ENCODE data around the gene B9D2. TPM values are rescaled to one million over a fixed set of nuclear protein-coding genes. Genes with fewer than 3 reads are reported as not detected.

B9D2 gene
- total RNA-seq, 1 experiment from 2014 or later: 10.8 TPM

DNA sequence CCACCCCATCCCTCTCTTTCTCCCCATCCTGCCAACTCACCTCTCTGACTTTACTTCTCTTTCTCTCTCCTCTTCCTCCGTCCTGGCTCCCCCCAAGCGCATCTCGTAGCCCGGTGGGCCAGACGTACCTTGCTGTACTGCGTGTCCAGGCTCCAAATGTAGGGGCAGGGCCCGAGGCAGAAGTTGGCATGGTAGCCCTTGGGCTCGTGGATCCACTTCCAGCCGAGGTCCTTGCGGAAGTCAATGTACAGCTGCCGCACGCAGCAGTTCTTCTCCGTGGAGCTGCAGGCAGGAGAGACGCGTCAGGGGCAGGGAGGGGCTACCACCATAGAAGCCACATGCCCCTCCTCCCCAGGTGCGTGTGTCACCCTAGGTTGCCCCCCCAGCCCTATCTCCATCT lies 31.9 kb downstream of the B9D2 start:
- BruUV-seq (replicated peaks): no TSS peak
- H3F3A ChIP-seq (ENCODE audit: insufficient read depth, low read depth): peaks cover 8% of the 10 kb centered on the region; the same call in 1 of the 2 replicates
- peaks cover 12% of the 10 kb centered on the region for H3K4me1 ChIP-seq (replicated peaks; ENCODE audit: insufficient read depth)
- H4K20me1 ChIP-seq (ENCODE audit: insufficient read depth): no peaks in the 10 kb centered on the region
- intact Hi-C loops (cut with micrococcal nuclease; ENCODE audit: unreplicated experiment): no loop called here
- H3K27me3 ChIP-seq (ENCODE audit: insufficient read depth, low read depth): no peaks in the 10 kb centered on the region
- CTCF ChIA-PET: interaction anchor here (0.7 kb wide), 1 partner anchor 54 kb away, joined by 3 read pairs; no protein-coding TSS in a partner anchor
- no peaks in the 10 kb centered on the region for H3K36me3 ChIP-seq (ENCODE audit: low read depth)
- no peak overlapping the region for H3K4me3 ChIP-seq
- DNase-seq: no peak
- H3K4me2 ChIP-seq: no peak overlapping the region
- H3K9me2 ChIP-seq (ENCODE audit: insufficient read depth): no peaks in the 10 kb centered on the region
- no peak for TF ChIP-seq EZH2 (IDR thresholded peaks at IDR 0.05; ENCODE audit: low read depth)
- TF ChIP-seq, protein P1, sequence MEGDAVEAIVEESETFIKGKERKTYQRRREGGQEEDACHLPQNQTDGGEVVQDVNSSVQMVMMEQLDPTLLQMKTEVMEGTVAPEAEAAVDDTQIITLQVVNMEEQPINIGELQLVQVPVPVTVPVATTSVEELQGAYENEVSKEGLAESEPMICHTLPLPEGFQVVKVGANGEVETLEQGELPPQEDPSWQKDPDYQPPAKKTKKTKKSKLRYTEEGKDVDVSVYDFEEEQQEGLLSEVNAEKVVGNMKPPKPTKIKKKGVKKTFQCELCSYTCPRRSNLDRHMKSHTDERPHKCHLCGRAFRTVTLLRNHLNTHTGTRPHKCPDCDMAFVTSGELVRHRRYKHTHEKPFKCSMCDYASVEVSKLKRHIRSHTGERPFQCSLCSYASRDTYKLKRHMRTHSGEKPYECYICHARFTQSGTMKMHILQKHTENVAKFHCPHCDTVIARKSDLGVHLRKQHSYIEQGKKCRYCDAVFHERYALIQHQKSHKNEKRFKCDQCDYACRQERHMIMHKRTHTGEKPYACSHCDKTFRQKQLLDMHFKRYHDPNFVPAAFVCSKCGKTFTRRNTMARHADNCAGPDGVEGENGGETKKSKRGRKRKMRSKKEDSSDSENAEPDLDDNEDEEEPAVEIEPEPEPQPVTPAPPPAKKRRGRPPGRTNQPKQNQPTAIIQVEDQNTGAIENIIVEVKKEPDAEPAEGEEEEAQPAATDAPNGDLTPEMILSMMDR (conservative IDR thresholded peaks at IDR 0.05): no peak
- H2AFZ ChIP-seq: no peak overlapping the region
- no peak overlapping the region for H3K27ac ChIP-seq
- H3K79me2 ChIP-seq (ENCODE audit: low read depth): no peaks in the 10 kb centered on the region
- POLR2A ChIA-PET (ENCODE audit: unreplicated experiment): interaction anchor here (0.6 kb wide), 1 partner anchor 55 kb away, joined by 8 read pairs; no protein-coding TSS in a partner anchor
- H3K9me3 ChIP-seq (ENCODE audit: insufficient read depth, low read depth): no peaks in the 10 kb centered on the region

DNA sequence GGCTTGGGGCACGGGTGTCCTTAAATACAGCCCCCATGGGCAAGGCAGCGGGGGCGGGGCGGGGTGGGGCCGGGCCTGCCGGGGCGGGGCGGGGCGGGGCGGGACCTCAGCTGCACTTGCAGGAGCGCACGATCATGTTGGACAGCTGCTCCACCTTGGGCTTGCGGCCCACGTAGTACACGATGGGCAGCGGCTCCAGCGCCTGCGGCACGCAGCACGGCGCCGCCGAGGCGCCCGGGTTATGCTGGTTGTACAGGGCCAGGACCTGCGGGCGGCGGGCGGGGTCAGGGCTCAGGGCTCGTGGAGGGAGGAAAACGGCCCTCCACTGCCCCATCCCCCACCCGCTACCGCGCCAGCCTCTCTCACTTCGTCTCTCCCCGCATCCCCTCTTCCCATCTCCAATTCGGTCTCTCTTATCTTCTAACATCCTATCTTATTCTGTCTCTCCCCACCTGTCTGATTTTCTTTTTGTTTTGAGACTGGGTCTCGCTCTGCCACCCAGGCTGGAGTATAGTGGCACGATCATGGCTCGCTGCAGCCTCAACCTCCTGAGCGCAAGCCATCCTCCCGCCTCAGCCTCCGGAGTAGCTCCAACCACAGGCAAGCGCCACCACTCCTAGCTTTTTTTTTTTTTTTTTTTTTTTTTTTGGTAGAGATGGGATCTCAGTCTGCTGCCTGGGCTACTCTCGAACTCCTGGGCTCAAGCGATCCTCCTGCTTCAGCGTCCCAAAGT lies 32.8 kb downstream of the B9D2 start:
- CTCF ChIA-PET: interaction anchor here (0.6 kb wide), 3 partner anchors 9 to 263 kb away, joined by 3 to 5 read pairs (median 4); no protein-coding TSS in a partner anchor
- no peaks in the 10 kb centered on the region for H3K27me3 ChIP-seq (ENCODE audit: insufficient read depth, low read depth)

DNA sequence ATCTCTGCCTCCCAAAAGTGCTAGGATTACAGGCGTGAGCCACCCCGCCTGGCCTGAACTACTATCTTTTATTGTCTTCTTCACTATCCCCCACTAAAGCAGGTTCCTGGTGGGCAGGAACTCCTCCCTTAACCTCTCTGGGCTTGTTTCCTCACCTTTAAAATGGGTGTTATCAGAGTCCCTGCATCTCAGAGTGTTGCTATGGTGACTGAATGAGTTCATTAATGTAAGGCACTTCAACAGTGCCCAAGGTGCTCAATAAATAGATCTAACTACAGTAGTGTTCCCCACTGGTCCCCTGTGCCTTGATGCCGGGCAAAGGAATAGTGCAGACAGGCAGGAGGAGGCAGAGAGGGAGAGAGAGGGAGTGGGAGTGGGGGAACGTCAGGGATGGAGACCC lies 33.5 kb downstream of the B9D2 start:
- Histone ChIP-seq H3F3A (ENCODE audit: insufficient read depth, low read depth) (peaks cover 8% of the 10 kb centered on the region; the same call in 1 of the 2 replicates), H3K36me3 (ENCODE audit: low read depth) (no peaks in the 10 kb centered on the region), H3K9me2 (ENCODE audit: insufficient read depth) (no peaks in the 10 kb centered on the region), H2AFZ (no peak overlapping the region), H3K27me3 (ENCODE audit: insufficient read depth, low read depth) (no peaks in the 10 kb centered on the region), H3K27ac (no peak overlapping the region), H3K4me1 (replicated peaks; ENCODE audit: insufficient read depth) (peaks cover 16% of the 10 kb centered on the region), H3K4me3 (no peak overlapping the region), H4K20me1 (ENCODE audit: insufficient read depth) (no peaks in the 10 kb centered on the region), H3K79me2 (ENCODE audit: low read depth) (no peaks in the 10 kb centered on the region), H3K9me3 (ENCODE audit: insufficient read depth, low read depth) (no peaks in the 10 kb centered on the region), H3K4me2 (no peak overlapping the region)
- CTCF ChIA-PET: no interaction called here
- POLR2A ChIA-PET (ENCODE audit: unreplicated experiment): interaction anchor here (0.7 kb wide), 1 partner anchor 110 kb away, joined by 25 read pairs; no protein-coding TSS in a partner anchor
- intact Hi-C loops (cut with micrococcal nuclease; ENCODE audit: unreplicated experiment): no loop called here
- BruUV-seq (replicated peaks): no TSS peak
- TF ChIP-seq EZH2 (IDR thresholded peaks at IDR 0.05; ENCODE audit: low read depth): no peak
- TF ChIP-seq, protein P1 (conservative IDR thresholded peaks at IDR 0.05): no peak
- DNase-seq: no peak

More for the DNA sequence above, 32.8 kb downstream of the B9D2 start:
- DNase-seq: no peak
- no peak overlapping the region for H3K27ac ChIP-seq
- H3F3A ChIP-seq (ENCODE audit: insufficient read depth, low read depth): peaks cover 8% of the 10 kb centered on the region; the same call in 1 of the 2 replicates
- H4K20me1 ChIP-seq (ENCODE audit: insufficient read depth): no peaks in the 10 kb centered on the region
- H3K36me3 ChIP-seq (ENCODE audit: low read depth): no peaks in the 10 kb centered on the region
- no peaks in the 10 kb centered on the region for H3K9me2 ChIP-seq (ENCODE audit: insufficient read depth)
- H3K4me2 ChIP-seq: no peak overlapping the region
- no peaks in the 10 kb centered on the region for H3K79me2 ChIP-seq (ENCODE audit: low read depth)
- no TSS peak for BruUV-seq (replicated peaks)
- peaks cover 16% of the 10 kb centered on the region for H3K4me1 ChIP-seq (replicated peaks; ENCODE audit: insufficient read depth)
- H3K4me3 ChIP-seq: no peak overlapping the region
- intact Hi-C loops (cut with micrococcal nuclease; ENCODE audit: unreplicated experiment): no loop called here
- TF ChIP-seq, protein P1 (conservative IDR thresholded peaks at IDR 0.05): no peak
- no peak for TF ChIP-seq EZH2 (IDR thresholded peaks at IDR 0.05; ENCODE audit: low read depth)
- H2AFZ ChIP-seq: no peak overlapping the region
- POLR2A ChIA-PET (ENCODE audit: unreplicated experiment): no interaction called here
- H3K9me3 ChIP-seq (ENCODE audit: insufficient read depth, low read depth): no peaks in the 10 kb centered on the region
